HG03060 (cell line): Measurements from ENCODE around the gene STARD4.

Experiments
- ATAC-seq: cut with Tn5 transposase; IDR thresholded peaks from one replicate; pipeline ENCODE4 v1.9.1; 2021; ENCODE audit warnings: low read depth, moderate number of reproducible peaks; ENCODE audit not compliant: unreplicated experiment

STARD4 gene

DNA sequence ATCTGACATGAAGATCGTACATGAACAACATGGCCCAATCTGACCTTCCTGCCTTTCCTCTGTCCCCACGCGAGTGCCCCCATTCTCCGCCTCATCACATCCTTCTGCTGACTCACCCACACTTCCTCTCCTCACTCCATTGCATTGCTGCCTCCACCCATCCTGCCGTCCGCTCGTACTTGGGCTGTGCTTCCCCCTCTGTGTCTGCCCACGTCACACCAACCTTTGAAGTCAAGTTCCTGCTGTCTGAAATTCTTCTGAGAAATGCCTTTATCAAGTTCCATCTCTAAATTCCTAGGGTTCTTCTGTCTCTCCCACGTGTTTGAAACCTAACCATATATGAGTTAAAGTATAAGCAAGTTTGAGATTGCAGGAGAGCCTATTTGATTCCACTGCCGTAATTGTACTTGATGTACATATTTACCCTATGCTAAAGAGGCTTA is 18.0 kb upstream of the STARD4 start:
- no peak for ATAC-seq

DNA sequence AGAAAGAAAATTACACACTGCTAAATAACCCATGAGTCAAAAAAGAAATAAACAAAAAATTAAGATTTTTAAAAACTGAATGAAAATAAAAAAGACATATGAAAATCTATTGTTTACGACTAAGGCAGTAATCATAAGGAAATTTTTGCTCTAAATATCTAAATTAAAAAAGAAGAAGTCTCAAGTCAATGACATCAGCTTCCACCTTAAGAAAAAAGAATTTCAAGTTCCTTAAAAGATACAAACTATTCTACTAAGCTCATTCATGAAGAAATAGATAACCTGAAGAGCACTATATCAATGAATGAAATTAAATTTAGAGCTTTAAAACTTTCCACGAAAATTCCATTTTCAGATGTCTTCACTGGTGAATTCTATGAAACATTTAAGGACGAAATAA is 15.7 kb upstream of the STARD4 start:
- ATAC-seq: no peak

DNA sequence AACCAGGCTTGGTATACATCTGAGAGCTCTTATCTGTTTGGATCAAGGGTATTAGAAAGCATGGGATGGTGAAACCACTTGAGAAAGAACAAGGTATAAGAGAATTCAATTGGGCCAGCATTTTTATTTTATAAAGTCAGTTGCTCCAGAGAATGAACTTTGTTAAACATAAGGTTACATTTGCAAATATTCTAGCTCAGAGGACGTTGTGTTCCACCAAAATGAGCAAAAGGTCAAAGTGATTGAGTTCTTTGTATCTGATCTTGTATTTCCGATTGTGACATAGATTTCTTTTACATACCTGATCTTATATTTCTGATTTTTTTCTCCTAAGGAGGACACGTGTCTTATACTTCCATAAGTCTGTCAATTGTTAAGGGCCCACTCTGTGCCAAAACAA is 8.6 kb upstream of the STARD4 start:
- no peak for ATAC-seq

DNA sequence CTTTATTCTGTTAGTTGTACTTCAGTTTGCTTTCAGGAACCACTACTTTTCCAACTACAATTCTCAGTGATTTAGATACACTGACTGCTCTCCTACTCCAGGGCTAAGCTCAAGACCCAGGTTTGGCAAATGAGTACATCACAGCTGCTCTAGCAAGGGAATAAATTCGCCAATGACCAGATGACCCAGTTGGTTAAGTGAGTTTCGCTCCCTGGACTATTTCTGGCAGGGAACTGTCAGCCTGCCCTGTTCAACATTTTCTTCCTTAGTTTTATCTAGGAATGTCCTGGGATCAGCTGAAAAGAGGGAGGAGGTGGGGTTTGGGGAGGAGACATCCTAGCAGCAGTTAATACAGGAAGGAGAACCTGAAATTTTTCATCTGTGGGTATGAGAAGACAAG is 6.4 kb upstream of the STARD4 start:
- no peak for ATAC-seq

DNA sequence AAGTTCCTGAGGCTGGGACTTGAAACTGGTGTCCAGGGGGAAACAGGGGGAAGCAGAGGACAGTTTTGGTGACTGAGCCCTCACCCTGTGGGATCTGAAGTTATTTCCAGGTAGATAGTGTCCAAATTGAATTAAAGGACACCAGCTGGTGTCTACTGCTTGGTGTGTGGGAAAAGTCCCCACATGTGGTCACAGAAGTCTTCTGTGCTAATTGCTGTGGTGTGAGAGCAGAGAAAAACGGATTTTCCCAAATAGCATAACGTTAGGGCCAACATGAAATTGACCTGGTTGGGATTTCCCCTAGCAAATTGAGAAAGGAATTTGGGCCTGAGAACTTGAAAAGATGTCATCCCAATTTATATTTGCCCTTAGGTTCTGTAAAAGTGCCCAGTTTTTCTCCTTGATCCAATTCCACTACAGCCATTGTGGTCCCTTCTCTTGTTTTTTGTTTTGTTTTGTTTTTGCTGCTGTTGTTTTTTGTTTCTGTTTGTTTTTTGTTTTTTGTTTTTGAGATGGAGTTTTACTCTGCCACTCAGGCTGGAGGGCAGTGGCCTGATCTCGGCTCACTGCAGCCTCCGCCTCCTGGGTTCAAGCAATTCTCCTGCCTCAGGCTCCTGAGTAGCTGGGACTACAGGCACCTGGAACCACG is 5.6 kb upstream of the STARD4 start:
- no peak for ATAC-seq

DNA sequence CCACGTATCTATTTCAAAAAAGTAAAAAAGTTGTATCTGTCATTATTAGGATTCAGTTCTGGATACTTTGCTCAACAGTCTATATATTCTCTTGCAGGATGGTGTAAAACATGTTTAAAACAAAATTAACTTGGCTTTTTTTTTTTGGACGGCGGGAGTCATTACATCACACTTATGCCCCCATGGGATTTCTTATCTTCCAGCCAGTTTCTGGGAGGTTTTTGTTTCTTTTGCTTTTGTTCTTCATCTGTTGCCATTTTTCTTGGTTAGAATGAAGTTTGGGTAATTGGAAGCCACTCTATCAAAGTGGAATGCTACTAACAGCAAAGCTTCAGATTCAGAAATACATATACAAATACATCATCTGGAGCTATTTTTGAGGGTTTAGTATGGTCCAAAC is 1.8 kb upstream of the STARD4 start:
- ATAC-seq: no peak

DNA sequence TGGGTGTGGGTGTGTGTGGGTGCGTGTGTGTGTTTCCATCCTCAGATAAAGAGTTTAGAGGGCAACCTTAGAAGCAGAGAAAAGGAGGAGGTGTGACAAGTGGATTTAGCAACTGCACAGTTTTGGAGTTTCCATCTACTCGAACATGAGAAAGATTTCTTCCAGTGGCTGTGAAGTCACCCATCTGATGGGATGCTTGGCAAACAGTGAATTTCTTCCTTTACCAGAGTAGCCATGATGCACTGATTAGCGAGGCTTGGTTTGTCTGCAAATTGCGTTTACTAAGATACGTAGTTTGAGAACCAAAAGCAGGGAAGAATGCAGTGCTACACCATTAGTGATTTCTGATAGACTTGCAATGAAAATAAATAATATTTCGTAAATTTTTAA is 791 bp upstream of the STARD4 start:
- ATAC-seq: no peak

DNA sequence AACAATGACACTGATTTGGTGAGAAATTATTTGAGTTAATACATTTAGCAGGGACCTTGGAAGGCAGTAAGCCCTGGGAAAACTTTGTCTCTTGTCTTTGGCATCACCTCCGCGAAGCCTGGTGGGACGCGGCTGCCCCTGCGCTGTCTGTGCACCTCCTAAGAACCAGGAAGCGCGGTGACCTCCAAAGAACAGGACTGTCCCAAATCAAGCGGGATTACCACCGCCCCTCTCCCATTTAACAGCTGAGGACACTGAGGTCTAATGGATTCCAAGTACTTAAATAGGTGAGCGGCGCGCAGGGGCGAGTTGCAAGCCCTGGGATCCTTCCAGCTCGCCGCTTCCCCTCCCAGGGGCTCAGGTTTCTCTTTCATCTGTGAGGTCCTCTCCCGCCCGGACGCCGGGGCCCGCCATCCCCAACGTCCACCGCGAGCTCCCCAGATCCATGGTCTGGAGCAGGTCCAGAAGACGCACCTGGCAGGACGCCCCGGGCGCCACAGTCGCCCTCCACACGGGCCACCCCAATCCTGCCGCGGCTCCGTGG is 432 bp downstream of the STARD4 start:
- no peak for ATAC-seq

DNA sequence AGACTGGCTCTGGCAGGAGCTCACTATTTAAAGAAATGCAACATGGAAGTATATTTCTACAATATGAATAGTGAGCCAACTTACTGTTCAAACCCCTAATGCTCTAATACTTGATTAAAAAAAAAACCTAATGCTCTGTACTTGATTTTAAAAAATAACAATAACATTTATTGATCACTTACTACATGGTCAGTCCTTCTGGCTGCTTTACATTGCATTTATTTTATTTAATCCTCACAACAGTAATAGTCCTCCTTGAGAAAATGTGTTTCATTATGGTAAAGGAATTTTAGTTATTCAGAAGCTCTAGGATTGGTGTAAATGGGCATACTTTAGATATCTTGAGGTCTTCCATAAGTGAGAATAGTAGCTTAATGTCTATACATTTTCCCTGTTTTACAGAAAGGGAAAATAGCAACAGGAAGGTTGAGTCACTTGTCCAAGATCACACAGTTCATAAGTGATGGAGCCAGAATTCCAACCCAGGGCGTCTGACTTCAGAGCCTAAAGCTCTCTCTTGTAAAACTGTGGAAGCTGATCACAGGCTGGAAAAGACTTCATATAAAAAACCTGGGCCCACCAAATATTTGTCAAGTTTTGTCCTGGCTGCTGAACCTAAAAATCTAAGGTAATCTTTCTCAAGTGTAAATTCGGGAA is 1.0 kb downstream of the STARD4 start:
- ATAC-seq: no peak

DNA sequence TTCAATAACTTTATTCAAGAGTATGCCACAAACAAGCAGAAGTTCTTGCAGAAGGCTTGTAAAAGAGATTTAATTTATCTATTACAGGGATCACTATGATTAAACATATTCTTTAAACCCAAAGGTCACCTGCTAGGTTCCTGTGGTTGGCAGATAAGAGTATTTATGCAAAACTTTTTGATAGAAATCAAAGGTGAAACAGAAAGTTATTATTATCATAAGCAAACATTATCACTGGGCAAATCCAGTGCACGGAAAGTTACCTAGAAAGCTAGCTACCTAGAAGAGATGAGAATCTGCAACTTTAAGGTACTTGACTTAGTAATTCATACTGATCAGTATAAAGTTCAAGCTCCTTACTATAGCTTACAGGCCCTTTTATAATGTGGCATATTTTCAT is 3.2 kb downstream of the STARD4 start:
- ATAC-seq: no peak

DNA sequence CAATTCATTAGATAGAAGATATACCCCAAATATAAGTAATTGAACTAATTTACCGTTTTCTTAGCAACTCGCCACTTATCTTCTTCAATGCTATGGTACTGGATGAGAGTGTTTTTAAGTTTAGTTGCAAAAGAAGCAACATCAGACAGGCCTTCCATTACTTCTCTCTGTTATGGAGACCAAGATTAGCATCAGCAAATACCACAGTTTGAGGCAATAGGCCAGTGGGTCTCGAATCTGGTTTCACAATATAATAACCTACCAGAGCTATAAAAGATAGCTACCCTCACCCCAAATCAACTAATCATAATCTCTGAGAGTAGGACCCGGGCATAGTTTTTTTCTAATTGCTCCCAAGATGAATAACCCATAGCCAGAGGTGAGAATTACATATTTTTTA is 5.1 kb downstream of the STARD4 start:
- ATAC-seq: no peak

DNA sequence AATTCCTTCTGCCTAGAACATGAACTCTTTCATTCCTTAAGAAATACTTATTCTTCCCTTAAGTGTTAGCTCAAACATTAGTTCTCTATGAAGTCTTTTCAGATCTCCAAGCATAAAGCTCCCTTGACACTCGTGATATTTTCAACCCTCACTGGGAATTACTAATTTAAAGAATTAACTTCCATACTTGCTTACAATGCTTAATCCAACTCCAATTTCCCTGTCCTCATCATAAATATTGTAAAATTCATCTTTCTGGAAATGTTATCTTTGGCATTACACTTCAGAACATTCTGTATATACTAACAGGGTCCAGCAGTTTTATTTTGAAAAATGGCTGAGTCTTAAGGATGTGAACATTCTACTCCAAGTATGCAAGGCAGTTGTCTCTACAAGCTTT is 7.2 kb downstream of the STARD4 start:
- no peak for ATAC-seq

DNA sequence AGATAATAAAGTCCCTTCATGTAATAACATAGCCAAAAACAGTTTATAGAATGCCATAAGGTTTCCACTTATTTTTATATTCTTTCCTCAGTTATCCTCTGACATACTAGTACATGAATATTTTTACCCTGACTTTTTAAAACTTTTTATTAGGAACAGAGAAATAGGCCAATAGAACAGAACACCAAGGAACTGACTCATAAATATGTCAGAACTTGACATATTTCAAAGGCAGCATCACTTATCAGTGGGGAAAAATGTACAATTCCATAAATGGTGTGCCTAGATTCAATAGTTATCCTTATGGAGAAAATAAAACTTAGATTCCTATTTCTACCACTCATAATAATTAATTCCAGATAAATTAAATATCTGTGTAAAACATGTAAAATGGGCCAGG is 9.4 kb downstream of the STARD4 start:
- no peak for ATAC-seq

DNA sequence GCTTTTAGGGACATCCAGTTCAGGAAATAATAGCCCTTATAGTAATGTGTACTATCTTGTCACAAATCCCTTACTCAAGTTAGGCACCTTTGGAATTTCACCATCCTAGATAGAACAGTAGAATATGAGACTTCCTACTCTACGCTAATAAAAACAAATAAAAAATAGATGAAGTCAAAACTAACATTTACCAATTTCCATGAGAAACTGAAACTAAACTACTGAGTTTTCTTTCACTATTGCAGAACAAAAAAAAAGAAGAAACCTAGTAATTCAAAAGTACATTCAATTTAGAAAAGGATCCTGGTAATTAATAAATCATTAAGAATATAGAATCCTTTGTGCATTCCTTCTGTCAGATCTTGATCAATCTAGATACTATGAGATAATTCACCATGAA is 14.0 kb downstream of the STARD4 start:
- ATAC-seq: no peak

DNA sequence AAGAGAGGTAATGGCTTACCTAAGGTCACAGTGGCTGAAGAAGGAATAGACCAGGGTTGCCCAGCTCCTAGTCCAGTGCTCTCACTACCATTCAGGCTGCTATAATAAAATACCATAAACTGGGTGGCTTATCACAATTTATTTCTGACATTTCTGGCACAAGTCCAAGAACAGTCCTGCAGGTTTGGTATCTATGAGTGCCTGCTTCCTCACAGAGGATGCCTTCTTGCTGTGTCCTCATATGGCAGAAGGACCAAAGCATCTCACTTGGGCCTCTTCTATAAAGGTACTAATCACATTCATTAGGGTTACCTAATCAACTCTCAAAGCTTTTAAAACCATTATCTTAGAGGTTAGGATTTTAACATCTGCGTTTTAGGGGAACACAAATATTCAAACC is 17.2 kb downstream of the STARD4 start:
- ATAC-seq: no peak

DNA sequence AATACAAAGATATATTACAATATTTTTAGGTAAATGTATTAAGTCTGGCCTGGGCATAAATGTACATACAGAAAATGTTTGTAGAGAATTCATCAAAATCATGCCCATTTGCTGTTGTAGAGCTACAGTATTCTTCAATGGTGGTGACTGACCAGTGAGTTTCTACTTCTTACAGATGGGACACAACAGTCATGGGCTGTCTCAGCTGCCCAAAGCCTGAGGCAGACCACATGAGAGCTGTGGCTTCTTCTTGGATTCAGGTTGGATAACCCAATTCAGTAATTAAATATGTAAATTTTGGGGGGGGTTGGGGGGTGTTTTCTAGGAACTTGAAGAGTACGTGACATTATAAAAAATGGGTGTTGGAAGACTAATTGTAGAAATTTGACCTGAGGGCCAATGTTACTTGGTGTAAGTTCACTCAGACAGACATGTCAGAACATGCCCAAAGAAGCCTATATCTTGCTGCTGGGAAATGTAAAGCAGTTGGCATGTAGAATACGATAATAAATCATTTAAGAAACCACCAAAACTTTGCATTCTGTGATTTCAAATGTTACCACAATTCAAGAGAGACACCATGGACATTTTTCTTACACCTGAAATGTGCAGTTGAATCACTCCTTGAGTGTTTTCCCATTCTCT is 17.9 kb downstream of the STARD4 start:
- ATAC-seq: no peak

DNA sequence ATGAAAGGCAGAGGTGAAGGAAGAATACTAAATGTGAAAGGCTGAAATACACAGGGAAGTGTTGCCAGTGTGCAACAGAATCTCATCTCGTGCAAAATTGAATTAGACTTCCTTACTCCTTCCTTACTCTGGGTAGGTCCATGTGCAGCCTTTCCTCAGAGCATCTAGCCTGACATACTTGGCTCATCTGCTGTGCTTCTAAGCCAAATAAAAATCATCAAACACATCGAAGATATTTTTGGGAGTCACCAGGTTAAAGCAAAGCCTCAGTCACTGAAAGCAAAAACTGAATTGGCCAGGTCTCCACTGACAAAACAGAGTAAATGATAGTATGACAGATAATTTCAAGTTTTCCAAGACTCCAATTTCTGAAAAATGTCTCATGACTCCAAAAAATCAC is 19.3 kb downstream of the STARD4 start:
- ATAC-seq: no peak

DNA sequence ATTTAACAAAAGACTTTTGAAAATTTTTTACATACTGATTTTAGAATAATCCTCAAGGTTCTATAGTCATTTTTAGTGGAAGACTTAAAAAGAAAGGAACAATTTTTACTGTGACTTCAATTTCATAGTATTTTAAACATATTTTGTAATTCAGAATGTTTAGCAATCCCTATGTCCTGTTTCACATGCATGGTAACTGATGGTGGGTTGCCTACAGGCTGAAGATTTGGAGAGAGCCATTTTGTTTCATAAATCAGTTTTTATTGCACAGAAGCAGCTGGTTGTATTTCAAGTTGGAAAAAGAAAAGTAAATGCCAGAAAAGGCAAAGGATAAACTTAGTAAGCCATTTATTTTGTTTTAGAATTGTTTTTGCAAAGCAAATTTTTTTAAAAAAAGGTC is 24.0 kb downstream of the STARD4 start:
- ATAC-seq: no peak

DNA sequence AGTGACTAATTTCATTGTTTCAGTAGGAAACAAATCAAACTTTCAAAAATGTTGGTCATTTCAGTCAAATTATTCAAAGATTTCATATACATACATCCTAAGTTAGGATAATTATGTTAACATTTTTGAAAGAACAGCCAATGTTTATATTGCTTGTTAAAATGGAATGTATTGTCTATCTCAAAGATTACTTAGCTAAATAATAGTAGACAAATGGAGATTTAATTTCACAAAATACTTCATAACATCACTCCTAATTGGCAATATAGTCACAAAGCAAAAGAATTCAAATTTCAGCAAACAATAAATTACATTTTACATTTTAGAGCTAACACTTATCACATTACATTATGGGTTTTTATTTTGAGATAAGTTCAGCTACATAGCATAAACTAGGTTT is 25.4 kb downstream of the STARD4 start:
- no peak for ATAC-seq

DNA sequence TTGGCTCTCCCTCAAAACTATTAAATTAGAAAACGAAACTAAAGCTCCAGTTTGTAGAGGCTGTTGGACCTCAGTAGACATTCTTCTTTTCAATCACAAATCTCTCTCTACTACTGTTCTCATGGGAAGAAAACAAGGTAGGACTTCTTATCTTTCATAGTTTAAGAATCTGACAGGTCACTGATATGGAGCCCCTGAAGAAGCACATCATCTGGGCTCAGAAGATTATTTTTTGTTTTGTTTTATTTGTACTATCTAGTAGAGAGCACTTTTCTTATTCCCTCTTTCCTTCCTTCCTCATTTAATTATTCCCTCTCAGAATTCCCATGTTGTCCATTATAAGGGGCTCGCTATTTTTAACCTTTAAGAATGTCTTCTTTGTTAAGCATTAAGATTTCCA is 26.3 kb downstream of the STARD4 start:
- ATAC-seq: no peak

DNA sequence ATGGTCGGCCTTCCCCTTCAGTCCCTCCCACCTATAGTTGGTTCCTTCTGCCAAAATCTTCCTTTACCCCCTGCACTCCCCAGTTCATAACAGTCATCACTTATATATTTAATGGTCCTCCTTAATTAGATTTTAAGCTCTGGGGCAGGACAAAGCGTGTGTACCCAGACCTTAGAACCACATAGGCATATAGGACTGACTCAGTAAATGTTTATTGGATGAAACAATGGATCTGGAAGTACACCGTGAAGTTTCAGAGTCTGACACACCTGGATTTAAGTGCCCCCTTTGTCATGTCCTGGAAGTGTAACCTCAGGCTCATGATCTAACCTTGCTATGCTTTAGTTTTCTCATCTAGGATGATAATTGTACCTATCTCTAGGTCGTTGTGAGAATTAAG is 32.0 kb downstream of the STARD4 start:
- no peak for ATAC-seq

DNA sequence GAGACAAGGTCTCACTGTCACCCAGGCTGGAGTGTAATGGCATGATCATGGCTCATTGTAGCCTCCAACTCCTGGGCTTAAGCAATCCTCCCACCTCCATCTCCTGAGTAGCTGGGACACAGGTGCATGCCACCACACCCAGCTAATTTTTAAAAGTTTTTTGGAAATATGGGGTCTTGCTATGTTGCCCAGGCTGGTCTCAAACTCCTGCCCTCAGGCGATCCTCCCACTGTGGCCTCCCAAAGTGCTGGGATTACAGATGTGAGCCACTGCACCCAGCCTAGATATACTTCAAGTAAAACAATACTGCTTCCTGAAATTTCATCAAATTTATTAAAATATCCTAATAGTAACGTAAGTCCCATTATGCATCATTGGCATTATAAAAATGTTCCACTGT is 33.4 kb downstream of the STARD4 start:
- no peak for ATAC-seq
